GM23338 (cell line): ENCODE results near the gene DYNLL2. TPM values are rescaled to one million over a fixed set of nuclear protein-coding genes. Genes with fewer than 3 reads are reported as not detected.

Experiments used
- ATAC-seq: fragments of 200-7000 bp; cut with Tn5 transposase; 3 replicates; pipeline ENCODE4 v1.9.1; 2020
- DNase-seq: peaks from one replicate; pipeline ENCODE4 v3.0.0-alpha.2; 2015; ENCODE audit warnings: low spot score
- H2AFZ ChIP-seq: fragments of 200-600 bp; sonication (generic); 2 replicates; pipeline ENCODE4 v1.8.0; 2016; ENCODE audit warnings: antibody characterized with exemption, mild to moderate bottlenecking, moderate library complexity
- H3F3A ChIP-seq: fragments of 200-600 bp; sonication (generic); replicated peaks from 2 replicates; pipeline ENCODE4 v1.8.0; 2017; ENCODE audit warnings: antibody characterized with exemption, mixed run types, low read depth
- H3K27ac ChIP-seq: fragments of 200-600 bp; sonication (generic); 2 replicates; pipeline ENCODE4 v1.6.1; 2016; ENCODE audit warnings: low read depth
- H3K27me3 ChIP-seq: fragments of 200-600 bp; sonication (generic); 2 replicates; pipeline ENCODE4 v1.8.0; 2016; ENCODE audit warnings: mild to moderate bottlenecking, mixed run types, moderate library complexity; ENCODE audit not compliant: insufficient read depth
- H3K36me3 ChIP-seq: fragments of 200-600 bp; sonication (generic); 2 replicates; pipeline ENCODE4 v1.8.0; 2016; ENCODE audit warnings: mild to moderate bottlenecking; ENCODE audit not compliant: insufficient read depth
- H3K4me1 ChIP-seq: fragments of 200-600 bp; sonication (generic); 2 replicates; pipeline ENCODE4 v1.8.0; 2016; ENCODE audit warnings: mild to moderate bottlenecking, moderate library complexity; ENCODE audit not compliant: insufficient read depth
- H3K4me2 ChIP-seq: fragments of 200-600 bp; sonication (generic); 2 replicates; pipeline ENCODE4 v1.7.1; 2017; ENCODE audit warnings: mixed run types
- H3K4me3 ChIP-seq: fragments of 200-600 bp; sonication (generic); 2 replicates; pipeline ENCODE4 v1.6.1; 2016; ENCODE audit warnings: mixed run types
- H3K79me2 ChIP-seq: fragments of 200-600 bp; sonication (generic); replicated peaks from 2 replicates; pipeline ENCODE4 v1.8.0; 2017; ENCODE audit warnings: mild to moderate bottlenecking; ENCODE audit not compliant: insufficient read depth
- H3K9me2 ChIP-seq: fragments of 200-600 bp; sonication (generic); 2 replicates; pipeline ENCODE4 v1.8.0; 2017; ENCODE audit not compliant: insufficient read depth
- H4K20me1 ChIP-seq: fragments of 200-600 bp; sonication (generic); replicated peaks from 2 replicates; pipeline ENCODE4 v1.8.0; 2017; ENCODE audit warnings: mild to moderate bottlenecking; ENCODE audit not compliant: insufficient read depth
- H3K27ac Mint-ChIP-seq: 2 replicates; pipeline ENCODE4 v1.8.0; 2020; ENCODE audit warnings: inconsistent platforms, mild to moderate bottlenecking, moderate library complexity, mixed read lengths
- H3K27me3 Mint-ChIP-seq: 3 replicates; pipeline ENCODE4 v1.8.0; 2022; ENCODE audit warnings: low read depth, mild to moderate bottlenecking, moderate library complexity, mixed read lengths, inconsistent platforms; ENCODE audit not compliant: insufficient read depth, poor library complexity
- H3K36me3 Mint-ChIP-seq: 3 replicates; pipeline ENCODE4 v1.8.0; 2021; ENCODE audit warnings: low read depth, mild to moderate bottlenecking, inconsistent platforms, moderate library complexity, mixed read lengths
- H3K4me1 Mint-ChIP-seq: 3 replicates; pipeline ENCODE4 v1.8.0; 2020; ENCODE audit warnings: mild to moderate bottlenecking, inconsistent platforms, mixed read lengths
- H3K4me3 Mint-ChIP-seq: 3 replicates; pipeline ENCODE4 v1.8.0; 2021; ENCODE audit warnings: moderate library complexity, mild to moderate bottlenecking, inconsistent platforms, mixed read lengths
- H3K9me3 Mint-ChIP-seq: 3 replicates; pipeline ENCODE4 v1.8.0; 2020; ENCODE audit warnings: moderate library complexity, mild to moderate bottlenecking, inconsistent platforms, mixed read lengths
- CREB1 ChIP-seq: fragments of 250-450 bp; sonication (Bioruptor Pico); IDR thresholded peaks from 2 replicates; pipeline ENCODE4 v1.5.0; 2020; ENCODE audit warnings: low read depth, mild to moderate bottlenecking, moderate library complexity
- CTCF ChIP-seq, 2 experiments: fragments of 200-600 bp in 1 of 2; sonication (generic) in 1 of 2; conservative IDR thresholded peaks; 2 replicates each; pipeline versions ENCODE4 v1.5.1 to v1.6.1; 2016 to 2017; ENCODE audit warnings: antibody characterized with exemption in 2 of 2, low read depth in 2 of 2, mild to moderate bottlenecking in 2 of 2, moderate library complexity in 1 of 2
- EZH2phosphoT487 ChIP-seq: fragments of 200-600 bp; sonication (generic); IDR thresholded peaks from one replicate; pipeline ENCODE4 v1.8.1; 2018; ENCODE audit warnings: antibody characterized with exemption; ENCODE audit not compliant: unreplicated experiment
- JUNB ChIP-seq: IDR thresholded peaks from one replicate; pipeline ENCODE4 v1.6.1; 2016; ENCODE audit warnings: antibody characterized with exemption; ENCODE audit not compliant: unreplicated experiment
- POLR2AphosphoS5 ChIP-seq: IDR thresholded peaks from 2 replicates; pipeline ENCODE4 v1.6.1; 2016; ENCODE audit warnings: antibody characterized with exemption, low read depth
- REST ChIP-seq: IDR thresholded peaks from one replicate; pipeline ENCODE4 v1.6.1; 2018; ENCODE audit warnings: antibody characterized with exemption; ENCODE audit not compliant: unreplicated experiment
- ZNF114 ChIP-seq: fragments of 250-450 bp; sonication (Bioruptor Pico); IDR thresholded peaks from 2 replicates; pipeline ENCODE4 v1.5.0; 2020; ENCODE audit warnings: mild to moderate bottlenecking, moderate library complexity
- ZNF331 ChIP-seq: fragments of 250-450 bp; sonication (Bioruptor Pico); IDR thresholded peaks from 2 replicates; pipeline ENCODE4 v1.5.0; 2020; ENCODE audit warnings: low read depth, mild to moderate bottlenecking, moderate library complexity
- ZNF462 ChIP-seq: fragments of 250-450 bp; sonication (Bioruptor Pico); IDR thresholded peaks from 2 replicates; pipeline ENCODE4 v1.5.0; 2020; ENCODE audit warnings: mild to moderate bottlenecking, moderate library complexity
- polyA plus RNA-seq: library from polyadenylated mRNA; unstranded; fragments of >200 nt; fragmentation: Nextera tagmentation; extraction: Ambion mirVana; gene quantifications from 2 replicates; pipeline ENCODE4 v1.2.1, GENCODE V29; 2016
- total RNA-seq: library from RNA; depleted of rRNA; stranded (reverse); fragments of >200 nt; shearing (Covaris generic); gene quantifications from 2 replicates; pipeline ENCODE4 v1.2.3, GENCODE V29; 2014

DYNLL2 gene
- total and polyA plus RNA-seq, 2 experiments from 2014 or later = 5.1 to 30.0 TPM

- H3F3A ChIP-seq = peaks cover 7% of the 10 kb centered on the region; the same call in 1 of the 2 replicates
- no peak overlapping the region for H3K27ac Mint-ChIP-seq
- H3K27me3 Mint-ChIP-seq = peaks cover 7% of the 10 kb centered on the region
- no peaks in the 10 kb centered on the region for H3K27me3 ChIP-seq
- H3K4me3 ChIP-seq = peak overlapping the region; percentile 90
- ATAC-seq (no peak), DNase-seq (no peak)
- peak overlapping the region; percentile 92 for H3K4me3 Mint-ChIP-seq
- H3K79me2 ChIP-seq = peaks cover 68% of the 10 kb centered on the region
- H3K4me2 ChIP-seq = peak overlapping the region; percentile 94
- peaks cover 31% of the 10 kb centered on the region for H3K36me3 ChIP-seq
- H3K9me2 ChIP-seq = no peaks in the 10 kb centered on the region
- H3K9me3 Mint-ChIP-seq = no peaks in the 10 kb centered on the region; the same call in 2 of the 3 replicates
- no peak overlapping the region for H3K27ac ChIP-seq
- peaks cover 32% of the 10 kb centered on the region for H3K4me1 ChIP-seq
- H4K20me1 ChIP-seq = peaks cover 52% of the 10 kb centered on the region
- peaks cover 50% of the 10 kb centered on the region for H3K4me1 Mint-ChIP-seq
- H2AFZ ChIP-seq = no peak overlapping the region
- peaks cover 57% of the 10 kb centered on the region for H3K36me3 Mint-ChIP-seq
- TF ChIP-seq EZH2phosphoT487 (no peak), CREB1 (CRISPR knock-in tag) (no peak), CTCF (conservative IDR thresholded peaks at IDR 0.05; ENCODE audit: low read depth in 2 of 2) (peak in 1 of 2 experiments; percentile 15; a peak in 1 of 4 replicates), ZNF331 (CRISPR knock-in tag) (no peak), ZNF114 (CRISPR knock-in tag) (no peak), JUNB (no peak), REST (no peak), POLR2AphosphoS5 (peak; percentile 35; the same call in 1 of the 2 replicates), ZNF462 (CRISPR knock-in tag) (no peak)
These were observed 2.0 kb downstream of the DYNLL2 start for GRCh38 chr17:58085039-58085715.
